Hepatocyte (in vitro differentiated cells): ENCODE measurements around the gene CAPZB. TPM values are rescaled to one million over a fixed set of nuclear protein-coding genes. Genes with fewer than 3 reads are reported as not detected.

ENCODE experiments used
- DNase-seq: peaks from one replicate; pipeline ENCODE4 v3.0.0-alpha.2; 2016; ENCODE audit warnings: low spot score
- H2AFZ ChIP-seq: fragments of 200-600 bp; sonication (generic); 2 replicates; pipeline ENCODE4 v1.6.0; 2016; ENCODE audit warnings: antibody characterized with exemption, mild to moderate bottlenecking
- H3K27ac ChIP-seq: fragments of 200-600 bp; sonication (generic); 2 replicates; pipeline ENCODE4 v1.5.1; 2016; ENCODE audit warnings: mild to moderate bottlenecking
- H3K27me3 ChIP-seq: fragments of 200-600 bp; sonication (generic); 2 replicates; pipeline ENCODE4 v1.6.1; 2016
- H3K36me3 ChIP-seq: fragments of 200-600 bp; sonication (generic); replicated peaks from 2 replicates; pipeline ENCODE4 v1.5.1; 2016; ENCODE audit warnings: low read depth; ENCODE audit not compliant: insufficient read depth
- H3K4me1 ChIP-seq: fragments of 200-600 bp; sonication (generic); 2 replicates; pipeline ENCODE4 v1.5.1; 2016; ENCODE audit warnings: mild to moderate bottlenecking, moderate library complexity; ENCODE audit not compliant: insufficient read depth
- H3K4me2 ChIP-seq: fragments of 200-600 bp; sonication (generic); 2 replicates; pipeline ENCODE4 v1.6.0; 2016
- H3K4me3 ChIP-seq: fragments of 200-600 bp; sonication (generic); 2 replicates; pipeline ENCODE4 v1.5.1; 2016; ENCODE audit warnings: mild to moderate bottlenecking
- H3K79me2 ChIP-seq: fragments of 200-600 bp; sonication (generic); 2 replicates; pipeline ENCODE4 v1.6.0; 2017; ENCODE audit warnings: mild to moderate bottlenecking
- H3K9me2 ChIP-seq: fragments of 200-600 bp; sonication (generic); replicated peaks from 2 replicates; pipeline ENCODE4 v1.6.0; 2017; ENCODE audit warnings: mild to moderate bottlenecking; ENCODE audit not compliant: insufficient read depth
- H3K9me3 ChIP-seq: fragments of 200-600 bp; sonication (generic); 2 replicates; pipeline ENCODE4 v1.5.1; 2016; ENCODE audit warnings: low read depth, mild to moderate bottlenecking
- H4K20me1 ChIP-seq: fragments of 200-600 bp; sonication (generic); 2 replicates; pipeline ENCODE4 v1.6.0; 2016; ENCODE audit warnings: mild to moderate bottlenecking; ENCODE audit not compliant: insufficient read depth, poor library complexity, severe bottlenecking
- CTCF ChIP-seq: fragments of 200-600 bp; sonication (generic); IDR thresholded peaks from 2 replicates; pipeline ENCODE4 v1.5.1; 2016; ENCODE audit warnings: antibody characterized with exemption, mild to moderate bottlenecking; ENCODE audit not compliant: poor library complexity
- EZH2 ChIP-seq: fragments of 200-600 bp; sonication (generic); IDR thresholded peaks from 2 replicates; pipeline ENCODE4 v1.6.1; 2016; ENCODE audit warnings: antibody characterized with exemption, mild to moderate bottlenecking, borderline replicate concordance
- EZH2phosphoT487 ChIP-seq: fragments of 200-600 bp; sonication (generic); IDR thresholded peaks from one replicate; pipeline ENCODE4 v1.6.1; 2018; ENCODE audit warnings: antibody characterized with exemption, mild to moderate bottlenecking, low read depth, moderate library complexity; ENCODE audit not compliant: unreplicated experiment, severe bottlenecking
- WGBS: methylation state at CpG from one replicate; pipeline ENCODE4 v1.1.6; 2016; ENCODE audit warnings: low lambda C conversion rate; ENCODE audit errors: missing lambda C conversion rate; 5-methylcytosine and 5-hydroxymethylcytosine counted together
- polyA plus RNA-seq: library from polyadenylated mRNA; unstranded; fragments of >200 nt; fragmentation: Nextera tagmentation; extraction: Ambion mirVana; gene quantifications from 2 replicates; pipeline ENCODE4 v1.2.1, GENCODE V29; 2016
- total RNA-seq: library from RNA; depleted of rRNA; stranded (reverse); fragments of >200 nt; gene quantifications from 2 replicates; pipeline ENCODE4 v1.2.3, GENCODE V29; 2014

CAPZB gene
- total and polyA plus RNA-seq, 2 experiments from 2014 or later: 139 to 261 TPM

- H3K27ac ChIP-seq: no peak overlapping the region
- H3K27me3 ChIP-seq: no peaks in the 10 kb centered on the region
- no peaks in the 10 kb centered on the region for H3K36me3 ChIP-seq
- no peak overlapping the region for H2AFZ ChIP-seq
- no peaks in the 10 kb centered on the region for H3K4me1 ChIP-seq
- no peaks in the 10 kb centered on the region for H3K9me2 ChIP-seq
- 91% methylated on average over 20 of the region's 20 CpGs for WGBS
- TF ChIP-seq CTCF: no peak
- TF ChIP-seq EZH2phosphoT487: no peak
- no peak for TF ChIP-seq EZH2
- no peak overlapping the region for H3K4me3 ChIP-seq
- H3K9me3 ChIP-seq: no peaks in the 10 kb centered on the region
- no peak overlapping the region for H3K4me2 ChIP-seq
- H3K79me2 ChIP-seq: no peaks in the 10 kb centered on the region
- no peak for DNase-seq
- no peaks in the 10 kb centered on the region for H4K20me1 ChIP-seq
Observed at GRCh38 chr1:19343617-19344350, 141.6 kb downstream of the CAPZB start.

GRCh38 chr1:19342894-19343616 lies 142.3 kb downstream of the CAPZB start:
- no peak for DNase-seq
- H2AFZ ChIP-seq: no peak overlapping the region
- H3K4me1 ChIP-seq: no peaks in the 10 kb centered on the region
- no peak overlapping the region for H3K4me3 ChIP-seq
- 97% methylated on average over 32 of the region's 33 CpGs for WGBS
- no peaks in the 10 kb centered on the region for H4K20me1 ChIP-seq
- H3K4me2 ChIP-seq: no peak overlapping the region
- no peaks in the 10 kb centered on the region for H3K79me2 ChIP-seq
- TF ChIP-seq EZH2 (no peak), CTCF (no peak), EZH2phosphoT487 (no peak)
- no peaks in the 10 kb centered on the region for H3K9me2 ChIP-seq
- H3K27me3 ChIP-seq: no peaks in the 10 kb centered on the region
- H3K9me3 ChIP-seq: no peaks in the 10 kb centered on the region
- no peak overlapping the region for H3K27ac ChIP-seq
- H3K36me3 ChIP-seq: no peaks in the 10 kb centered on the region

GRCh38 chr1:19342062-19342750 lies 143.1 kb downstream of the CAPZB start:
- 84% methylated on average over 27 of the region's 27 CpGs for WGBS
- Histone ChIP-seq H3K36me3 (no peaks in the 10 kb centered on the region), H4K20me1 (no peaks in the 10 kb centered on the region)

More at GRCh38 chr1:19342062-19342750, 143.1 kb downstream of the CAPZB start:
- Histone ChIP-seq H3K4me2 (no peak overlapping the region), H3K27me3 (no peaks in the 10 kb centered on the region), H2AFZ (no peak overlapping the region), H3K27ac (no peak overlapping the region), H3K4me3 (no peak overlapping the region), H3K9me2 (no peaks in the 10 kb centered on the region), H3K9me3 (no peaks in the 10 kb centered on the region), H3K79me2 (no peaks in the 10 kb centered on the region), H3K4me1 (no peaks in the 10 kb centered on the region)
- no peak for DNase-seq
- no peak for TF ChIP-seq EZH2phosphoT487
- no peak for TF ChIP-seq EZH2
- TF ChIP-seq CTCF: no peak
